GM20000 (cell line): ENCODE measurements around the gene LRRC8C.

Experiments used
- DNase-seq: peaks from one replicate; pipeline ENCODE4 v3.0.0; 2012; ENCODE audit warnings: low spot score
- TF ChIP-seq, protein P1 (sequence below): IDR thresholded peaks from 2 replicates; pipeline ENCODE4 v1.5.1; 2012; ENCODE audit warnings: mild to moderate bottlenecking, control low read depth; ENCODE audit errors: extremely low read depth, missing control alignments

The LRRC8C gene

DNA sequence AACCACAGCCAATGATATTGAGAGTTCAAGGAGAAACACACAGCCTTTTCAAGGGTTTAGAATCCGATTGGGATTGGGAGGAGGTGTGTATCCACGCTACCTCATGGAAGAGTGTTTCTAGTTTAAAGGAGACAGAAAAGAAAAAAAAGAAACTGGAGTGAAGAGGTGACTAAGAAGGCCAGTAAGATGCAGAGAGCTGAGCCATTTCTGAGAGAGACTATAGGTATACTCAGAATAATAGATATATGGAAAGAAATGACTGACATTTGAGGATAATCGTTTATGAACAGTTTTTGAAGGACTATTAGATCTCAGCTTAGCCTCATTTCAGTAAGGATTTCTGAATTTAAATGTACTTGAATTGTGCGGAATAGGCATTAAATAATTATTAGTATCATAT, 42.8 kb downstream of the LRRC8C start:
- no peak for DNase-seq
- TF ChIP-seq, protein P1, sequence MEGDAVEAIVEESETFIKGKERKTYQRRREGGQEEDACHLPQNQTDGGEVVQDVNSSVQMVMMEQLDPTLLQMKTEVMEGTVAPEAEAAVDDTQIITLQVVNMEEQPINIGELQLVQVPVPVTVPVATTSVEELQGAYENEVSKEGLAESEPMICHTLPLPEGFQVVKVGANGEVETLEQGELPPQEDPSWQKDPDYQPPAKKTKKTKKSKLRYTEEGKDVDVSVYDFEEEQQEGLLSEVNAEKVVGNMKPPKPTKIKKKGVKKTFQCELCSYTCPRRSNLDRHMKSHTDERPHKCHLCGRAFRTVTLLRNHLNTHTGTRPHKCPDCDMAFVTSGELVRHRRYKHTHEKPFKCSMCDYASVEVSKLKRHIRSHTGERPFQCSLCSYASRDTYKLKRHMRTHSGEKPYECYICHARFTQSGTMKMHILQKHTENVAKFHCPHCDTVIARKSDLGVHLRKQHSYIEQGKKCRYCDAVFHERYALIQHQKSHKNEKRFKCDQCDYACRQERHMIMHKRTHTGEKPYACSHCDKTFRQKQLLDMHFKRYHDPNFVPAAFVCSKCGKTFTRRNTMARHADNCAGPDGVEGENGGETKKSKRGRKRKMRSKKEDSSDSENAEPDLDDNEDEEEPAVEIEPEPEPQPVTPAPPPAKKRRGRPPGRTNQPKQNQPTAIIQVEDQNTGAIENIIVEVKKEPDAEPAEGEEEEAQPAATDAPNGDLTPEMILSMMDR = no peak

DNA sequence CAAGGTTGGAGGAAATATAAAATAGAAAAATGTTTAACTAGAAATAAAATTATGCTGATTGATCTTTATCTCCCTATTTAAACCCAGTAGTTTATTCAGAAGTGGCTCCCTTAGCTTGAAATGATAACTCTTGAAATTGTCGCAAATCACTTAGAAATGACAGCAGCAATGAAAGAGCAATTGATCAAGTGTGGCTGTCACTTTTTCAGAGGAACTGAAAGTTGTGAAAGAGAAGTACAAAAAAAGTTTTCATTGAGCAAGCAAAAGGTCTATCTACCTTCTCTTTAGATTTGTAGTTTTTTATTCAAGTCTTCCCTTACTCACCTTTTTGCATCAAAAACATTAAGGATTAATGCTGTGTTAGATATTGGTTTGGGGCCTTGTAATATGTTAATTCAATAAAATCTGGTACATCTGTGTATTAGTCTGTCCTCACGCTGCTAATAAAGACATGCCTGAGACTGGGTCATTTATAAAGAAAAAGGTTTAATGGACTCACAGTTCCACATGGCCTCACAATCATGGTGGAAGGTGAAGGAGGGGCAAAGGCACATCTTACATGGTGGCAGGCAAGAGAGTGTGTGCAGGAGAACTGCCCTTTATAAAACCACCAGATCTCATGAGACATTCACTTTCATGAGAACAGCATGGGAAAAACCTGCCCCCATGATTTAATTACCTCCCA, 48.3 kb downstream of the LRRC8C start:
- peak; percentile 41 for DNase-seq
- TF ChIP-seq, protein P1 = no peak

DNA sequence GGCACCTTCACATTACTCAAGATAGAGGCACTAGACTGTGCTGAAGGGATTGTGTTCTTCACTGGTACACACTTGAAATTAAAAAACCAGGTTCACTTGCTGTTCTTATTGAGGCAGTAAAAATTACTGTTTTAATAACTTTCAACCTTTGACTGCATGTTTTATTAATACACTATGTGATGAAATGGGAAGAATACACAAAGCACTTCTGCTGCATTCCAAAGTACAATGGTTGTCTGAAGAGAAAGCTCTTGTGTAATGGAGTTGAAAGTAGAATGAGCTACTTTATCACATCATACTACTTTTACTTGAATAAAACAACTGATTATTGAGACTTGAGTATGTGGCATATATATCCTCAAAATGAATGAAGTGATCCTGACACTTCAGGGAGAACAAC, 49.7 kb downstream of the LRRC8C start:
- TF ChIP-seq, protein P1 = no peak
- no peak for DNase-seq

DNA sequence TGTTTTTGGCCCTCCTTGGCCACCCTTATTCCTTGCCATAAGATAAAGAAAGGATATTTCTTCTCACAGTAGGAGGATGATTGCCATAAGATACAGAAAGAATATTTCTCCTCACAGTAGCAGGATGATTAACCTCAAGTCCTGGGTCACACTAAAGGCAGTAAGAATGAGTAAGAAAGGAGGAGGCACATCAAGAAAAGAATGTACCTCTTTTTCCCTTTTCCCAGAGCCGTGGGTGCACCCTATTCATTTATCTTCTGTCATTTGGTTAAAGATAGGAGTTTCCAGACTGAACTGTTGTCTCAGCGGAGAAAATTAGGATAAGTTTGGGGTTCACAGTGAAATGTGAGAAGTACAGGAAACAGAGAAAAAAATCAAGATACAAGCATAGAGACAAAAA, 52.5 kb downstream of the LRRC8C start:
- TF ChIP-seq, protein P1 = no peak

DNA sequence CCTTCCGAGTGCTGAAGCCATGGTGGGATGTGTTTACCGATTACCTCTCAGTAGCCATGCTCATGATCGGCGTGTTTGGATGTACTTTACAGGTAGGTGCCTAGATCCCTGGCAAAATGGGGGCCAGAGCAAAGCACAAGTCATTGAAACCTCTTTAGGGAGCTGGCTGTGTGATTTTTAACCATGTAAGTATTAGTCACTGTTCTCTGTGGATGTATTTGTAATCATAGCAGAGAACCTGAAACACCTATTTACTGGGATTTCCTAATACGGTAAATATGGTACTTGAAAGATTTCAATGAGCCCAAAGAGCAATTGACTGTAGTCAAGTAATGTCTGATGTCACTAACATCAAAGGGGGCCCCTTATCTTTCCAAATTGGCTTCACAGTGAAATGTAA, 53.6 kb downstream of the LRRC8C start:
- DNase-seq = no peak
- TF ChIP-seq, protein P1 = no peak

More for the DNA sequence above, 52.5 kb downstream of the LRRC8C start:
- no peak for DNase-seq

DNA sequence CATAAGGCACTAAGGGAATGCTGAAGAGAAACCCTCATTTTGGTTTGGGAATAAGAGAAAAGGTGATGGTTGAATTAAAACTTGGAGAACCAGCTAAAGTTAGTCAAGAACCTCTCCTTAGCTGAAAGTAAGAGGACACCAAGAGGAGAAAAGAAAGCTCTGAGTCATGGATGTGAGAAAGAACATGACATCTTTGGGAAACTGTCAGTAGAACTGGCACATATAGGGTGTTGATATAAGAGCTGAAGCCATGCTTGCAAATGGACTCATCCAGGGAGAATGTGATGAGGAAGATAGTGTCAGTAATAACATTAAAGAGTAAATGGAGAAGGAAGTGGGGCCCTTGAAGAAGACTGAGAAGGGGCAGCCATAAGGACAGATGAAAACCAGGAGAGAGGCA, 54.3 kb downstream of the LRRC8C start:
- TF ChIP-seq, protein P1 = no peak
- no peak for DNase-seq

DNA sequence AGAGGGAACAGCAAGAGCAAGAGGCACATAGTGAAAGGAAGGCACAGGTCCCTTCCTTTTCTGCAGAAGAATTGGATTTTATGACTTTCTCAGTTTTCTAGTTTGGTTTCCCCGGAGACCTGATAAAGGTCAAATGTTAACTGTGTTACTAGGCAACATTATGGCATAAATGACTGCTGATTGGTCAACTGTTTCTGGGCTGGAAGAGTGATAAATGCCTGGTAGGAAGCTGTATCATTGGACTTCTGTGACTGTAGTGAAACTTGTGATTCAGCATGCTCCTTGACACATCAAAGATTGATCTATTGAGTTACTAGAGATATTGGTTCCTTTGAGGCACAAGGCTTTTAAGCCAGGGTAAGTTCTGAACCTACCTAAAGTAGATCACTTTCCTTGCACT, 55.7 kb downstream of the LRRC8C start:
- no peak for DNase-seq
- TF ChIP-seq, protein P1 = no peak
